K562 (cell line): ENCODE data around the gene ALOXE3. TPM values are rescaled to one million over a fixed set of nuclear protein-coding genes. Genes with fewer than 3 reads are reported as not detected.

Experiments
- CAMTA2 ChIP-seq: fragments of 250-450 bp; sonication (Bioruptor Pico); conservative IDR thresholded peaks from 2 replicates; pipeline ENCODE4 v1.5.1; 2022
- CBX8 ChIP-seq: fragments of 200-600 bp; sonication (generic); IDR thresholded peaks from 2 replicates; pipeline ENCODE4 v1.6.1; 2012; ENCODE audit warnings: borderline replicate concordance, mixed run types, low read depth, mild to moderate bottlenecking, moderate library complexity, mixed read lengths, low read length, control low read depth, inconsistent platforms; ENCODE audit not compliant: poor library complexity, severe bottlenecking; ENCODE audit errors: extremely low read depth
- CREB1 ChIP-seq, 2 experiments: sonication (generic) in 1 of 2; formaldehyde crosslinking in 1 of 2; IDR thresholded peaks; 2 replicates each; pipeline versions ENCODE4 v1.6.1 to v1.8.0; 2012 to 2022; ENCODE audit warnings: inconsistent platforms in 1 of 2, mild to moderate bottlenecking in 1 of 2, missing genetic modification reagents in 1 of 2, moderate library complexity in 1 of 2
- CREB5 ChIP-seq: fragments of 250-450 bp; sonication (Bioruptor Pico); IDR thresholded peaks from 2 replicates; pipeline ENCODE4 v1.5.0; 2020; ENCODE audit warnings: mild to moderate bottlenecking
- FUS ChIP-seq: fragments of 200-400 bp; formaldehyde crosslinking; optimal IDR thresholded peaks from 2 replicates; pipeline ENCODE3; 2017; ENCODE audit warnings: low read depth, low read length
- HDAC1 ChIP-seq, 2 experiments: fragments of 450-650 bp; IDR thresholded peaks; 2 replicates each; pipeline ENCODE4 v1.6.1; 2016 to 2017; ENCODE audit warnings: inconsistent platforms in 1 of 2, mild to moderate bottlenecking in 1 of 2, moderate library complexity in 1 of 2
- HDAC8 ChIP-seq: fragments of 450-650 bp; IDR thresholded peaks from 2 replicates; pipeline ENCODE4 v1.6.1; 2016; ENCODE audit warnings: mild to moderate bottlenecking, missing genetic modification characterization, moderate library complexity, missing compliant biosample characterization
- ID3 ChIP-seq, 2 experiments: fragments of 250-450 bp in 1 of 2; fragments of 450-650 bp in 1 of 2; sonication (Bioruptor Pico) in 1 of 2; IDR thresholded peaks; 2 replicates each; pipeline versions ENCODE4 v1.6.1 to v1.8.0; 2016 to 2021; ENCODE audit warnings: mild to moderate bottlenecking in 2 of 2, moderate library complexity in 2 of 2, missing compliant biosample characterization in 1 of 2, missing genetic modification characterization in 1 of 2
- KAT7 ChIP-seq: sonication (generic); formaldehyde crosslinking; IDR thresholded peaks from 2 replicates; pipeline ENCODE4 v1.8.0; 2022; ENCODE audit warnings: missing genetic modification reagents, mild to moderate bottlenecking, borderline replicate concordance
- LEF1 ChIP-seq: fragments of 450-650 bp; IDR thresholded peaks from 2 replicates; pipeline ENCODE4 v1.6.1; 2016; ENCODE audit warnings: mild to moderate bottlenecking
- MBD1 ChIP-seq: fragments of 250-450 bp; sonication (Bioruptor Pico); IDR thresholded peaks from 2 replicates; pipeline ENCODE4 v1.8.0; 2022; ENCODE audit warnings: inconsistent platforms
- NFE2 ChIP-seq: IDR thresholded peaks from 2 replicates; pipeline ENCODE4 v1.6.1; 2014; ENCODE audit warnings: antibody characterized with exemption, low read depth
- RAD21 ChIP-seq, 2 experiments: fragments of 250-450 bp in 1 of 2; fragments of 450-650 bp in 1 of 2; sonication (Bioruptor Pico) in 1 of 2; formaldehyde crosslinking in 1 of 2; IDR thresholded peaks in 1 of 2; conservative IDR thresholded peaks in 1 of 2; 2 replicates each; pipeline versions ENCODE4 v1.4.0 to v1.8.0; 2020 to 2022; ENCODE audit warnings: mild to moderate bottlenecking in 2 of 2, moderate library complexity in 1 of 2
- RBBP5 ChIP-seq: fragments of 200-600 bp; sonication (generic); IDR thresholded peaks from 2 replicates; pipeline ENCODE4 v1.6.1; 2012; ENCODE audit warnings: borderline replicate concordance, mild to moderate bottlenecking, low read length, control low read depth, inconsistent platforms; ENCODE audit not compliant: insufficient read depth, poor library complexity, severe bottlenecking
- SMAD2 ChIP-seq: fragments of 150-350 bp; IDR thresholded peaks from 2 replicates; pipeline ENCODE4 v1.6.1; 2014; ENCODE audit warnings: low read depth, mild to moderate bottlenecking, low read length
- SMAD4 ChIP-seq: fragments of 250-450 bp; sonication (Bioruptor Pico); conservative IDR thresholded peaks from 2 replicates; pipeline ENCODE4 v1.8.0; 2021; ENCODE audit warnings: inconsistent platforms, mild to moderate bottlenecking, moderate library complexity
- XRCC4 ChIP-seq: IDR thresholded peaks from one replicate; pipeline ENCODE4 v1.6.1; 2011; ENCODE audit not compliant: insufficient read depth, insufficient read length; ENCODE audit errors: extremely low read depth
- ZFPM2 ChIP-seq: fragments of 250-450 bp; sonication (Bioruptor Pico); IDR thresholded peaks from 2 replicates; pipeline ENCODE4 v1.5.1; 2022; ENCODE audit warnings: mild to moderate bottlenecking
- ZNF184 ChIP-seq: sonication (generic); formaldehyde crosslinking; IDR thresholded peaks from 2 replicates; pipeline ENCODE4 v1.5.0; 2020; ENCODE audit warnings: missing genetic modification reagents
- ZNF436 ChIP-seq: fragments of 250-450, 450-650 bp; sonication (Bioruptor Pico); formaldehyde crosslinking; IDR thresholded peaks from 2 replicates; pipeline ENCODE4 v1.7.0; 2020; ENCODE audit warnings: mild to moderate bottlenecking
- polyA plus RNA-seq, 8 experiments: library from polyadenylated mRNA; depleted of rRNA in 4 of 8; stranded (reverse) in 5 of 8; unstranded in 3 of 8; fragments of >200 nt; fragmentation: Nextera tagmentation in 2 of 8; fragmentation: Illumina TruSeq in 1 of 8; extraction: Ambion mirVana in 2 of 8; extraction: Trizol in 1 of 8; gene quantifications; 2 replicates each; pipeline versions ENCODE4 v1.2.1 to v1.2.3, GENCODE V29; 2011 to 2014; ENCODE audit warnings: inconsistent platforms in 1 of 8, missing spikeins in 1 of 8
- total RNA-seq, 7 experiments: library from RNA; depleted of rRNA in 6 of 7; stranded (reverse); fragments of >200 nt in 6 of 7; fragmentation: Illumina TruSeq in 2 of 7; extraction: Trizol in 2 of 7; gene quantifications; 2 replicates each; pipeline versions ENCODE4 v1.2.1 to v1.2.3, GENCODE V29; 2011 to 2021; ENCODE audit warnings: low replicate concordance in 1 of 7
- TF ChIP-seq, protein P1 (sequence below): fragments of 450-650 bp; formaldehyde crosslinking; IDR thresholded peaks from 2 replicates; pipeline ENCODE4 v1.4.0; 2022; ENCODE audit warnings: mild to moderate bottlenecking, moderate library complexity
- TF ChIP-seq, protein P2 (sequence below): fragments of 450-650 bp; conservative IDR thresholded peaks from 2 replicates; pipeline ENCODE4 v1.6.1; 2016; ENCODE audit warnings: missing genetic modification characterization, low read depth, mild to moderate bottlenecking, control low read depth, missing compliant biosample characterization

Gene ALOXE3
- total and polyA plus RNA-seq, 9 of the 15 experiments (the other 6 are each of a cell fraction or from before 2014, with no cell fraction given): 0.04 TPM; not detected in 8

- TF ChIP-seq CREB5 (CRISPR knock-in tag): no peak
- no peak for TF ChIP-seq RAD21 (CRISPR knock-in tag; conservative IDR thresholded peaks at IDR 0.05 in 1 of 2, IDR thresholded peaks at IDR 0.05 in 1 of 2)
- no peak for TF ChIP-seq MBD1
- TF ChIP-seq SMAD4 (CRISPR knock-in tag): no peak
- no peak for TF ChIP-seq ZFPM2 (CRISPR knock-in tag)
- no peak for TF ChIP-seq FUS
- no peak for TF ChIP-seq LEF1
- peak; percentile 4 for TF ChIP-seq RBBP5
- TF ChIP-seq, protein P1, sequence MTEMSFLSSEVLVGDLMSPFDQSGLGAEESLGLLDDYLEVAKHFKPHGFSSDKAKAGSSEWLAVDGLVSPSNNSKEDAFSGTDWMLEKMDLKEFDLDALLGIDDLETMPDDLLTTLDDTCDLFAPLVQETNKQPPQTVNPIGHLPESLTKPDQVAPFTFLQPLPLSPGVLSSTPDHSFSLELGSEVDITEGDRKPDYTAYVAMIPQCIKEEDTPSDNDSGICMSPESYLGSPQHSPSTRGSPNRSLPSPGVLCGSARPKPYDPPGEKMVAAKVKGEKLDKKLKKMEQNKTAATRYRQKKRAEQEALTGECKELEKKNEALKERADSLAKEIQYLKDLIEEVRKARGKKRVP: no peak
- no peak for TF ChIP-seq HDAC8 (tag)
- no peak for TF ChIP-seq ID3 (CRISPR knock-in tag; IDR thresholded peaks at IDR 0.05)
- TF ChIP-seq ID3 (tag; IDR thresholded peaks at IDR 0.05): no peak
- TF ChIP-seq SMAD2: no peak
- TF ChIP-seq CBX8: no peak
- peak in 1 of 2 experiments; percentile 49; a peak in 1 of 4 replicates for TF ChIP-seq HDAC1 (IDR thresholded peaks at IDR 0.05)
- TF ChIP-seq ZNF184 (CRISPR knock-in tag): no peak
- no peak for TF ChIP-seq ZNF436 (CRISPR knock-in tag)
- peak; percentile 75 for TF ChIP-seq KAT7
- TF ChIP-seq CREB1 (IDR thresholded peaks at IDR 0.05): 0 out of 2 replicates have a peak, but pooled peaks have one; percentile 62
- TF ChIP-seq CREB1 (CRISPR knock-in tag; IDR thresholded peaks at IDR 0.05): peak; percentile 81
- TF ChIP-seq NFE2: no peak
- TF ChIP-seq CAMTA2 (CRISPR knock-in tag): no peak
- TF ChIP-seq XRCC4: no peak
- TF ChIP-seq, protein P2, sequence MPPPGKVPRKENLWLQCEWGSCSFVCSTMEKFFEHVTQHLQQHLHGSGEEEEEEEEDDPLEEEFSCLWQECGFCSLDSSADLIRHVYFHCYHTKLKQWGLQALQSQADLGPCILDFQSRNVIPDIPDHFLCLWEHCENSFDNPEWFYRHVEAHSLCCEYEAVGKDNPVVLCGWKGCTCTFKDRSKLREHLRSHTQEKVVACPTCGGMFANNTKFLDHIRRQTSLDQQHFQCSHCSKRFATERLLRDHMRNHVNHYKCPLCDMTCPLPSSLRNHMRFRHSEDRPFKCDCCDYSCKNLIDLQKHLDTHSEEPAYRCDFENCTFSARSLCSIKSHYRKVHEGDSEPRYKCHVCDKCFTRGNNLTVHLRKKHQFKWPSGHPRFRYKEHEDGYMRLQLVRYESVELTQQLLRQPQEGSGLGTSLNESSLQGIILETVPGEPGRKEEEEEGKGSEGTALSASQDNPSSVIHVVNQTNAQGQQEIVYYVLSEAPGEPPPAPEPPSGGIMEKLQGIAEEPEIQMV: no peak
Observed at GRCh38 chr17:8151120-8151640, 32.9 kb upstream of the ALOXE3 start (continued).
